Measurements from ENCODE around the gene MYNN. TPM values are rescaled to one million over a fixed set of nuclear protein-coding genes. Genes with fewer than 3 reads are reported as not detected.

Gene MYNN
- polyA plus RNA-seq, 1 donor, result 17.4 TPM

DNA sequence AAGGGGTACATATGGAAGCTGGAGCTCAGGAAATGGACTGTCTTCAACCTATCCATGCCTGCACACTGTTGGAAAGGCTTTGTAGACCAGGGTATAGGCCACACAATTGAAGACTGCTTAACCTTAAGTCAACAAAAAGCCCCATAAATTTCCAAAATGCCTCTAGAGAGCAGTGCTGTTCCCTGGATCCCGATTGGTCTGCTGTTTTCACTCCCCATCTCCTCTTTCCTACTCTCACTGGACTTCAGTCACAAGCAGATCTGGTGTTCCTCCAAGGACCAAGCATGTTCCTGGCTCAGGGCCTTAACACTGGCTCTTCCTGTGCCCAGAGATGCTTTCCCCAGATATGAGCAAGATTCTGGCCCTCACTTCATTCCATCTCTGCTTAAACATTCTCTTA is 62.3 kb downstream of the MYNN start:
- no peak for DNase-seq

DNA sequence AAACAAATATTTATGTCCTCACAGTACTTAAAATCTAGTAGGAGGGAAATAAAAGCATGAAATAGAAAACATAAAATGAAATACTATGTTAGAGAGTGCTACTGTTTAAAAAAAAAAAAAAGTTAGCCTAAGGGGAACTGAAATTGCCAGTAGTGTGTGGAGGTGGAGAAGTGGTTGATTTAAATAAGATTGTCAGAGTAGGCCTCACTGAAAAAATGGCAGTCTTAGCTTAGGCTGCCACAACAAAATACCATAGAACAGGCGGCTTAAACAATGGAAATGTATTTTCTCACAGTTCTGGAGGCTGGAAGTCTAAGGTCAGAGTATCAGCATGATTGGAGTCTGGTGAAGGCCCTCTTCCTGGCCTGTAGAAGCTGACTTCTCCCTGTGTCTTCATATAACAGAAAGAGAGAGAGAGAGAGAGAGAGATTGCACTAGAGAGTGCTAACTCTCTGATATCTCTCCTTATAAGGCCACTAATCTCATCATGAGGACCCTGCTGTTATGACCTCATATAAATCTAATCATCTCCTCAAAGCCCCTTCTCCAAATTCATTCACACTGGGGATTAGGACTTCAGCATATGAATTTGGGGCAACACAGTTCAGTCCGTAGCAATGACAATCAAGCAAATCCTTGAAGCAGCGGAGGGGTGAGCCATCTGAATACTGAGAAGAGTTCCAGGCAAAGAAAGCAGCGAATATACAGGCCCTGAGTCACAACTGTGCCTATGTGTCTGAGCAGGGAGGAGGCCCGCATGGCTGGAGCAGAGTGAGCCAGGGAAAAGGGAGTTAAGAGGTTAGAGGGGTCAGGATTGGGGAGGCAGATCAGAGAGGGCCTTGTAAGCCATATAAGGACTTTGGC is 63.1 kb downstream of the MYNN start:
- no peak for DNase-seq

DNA sequence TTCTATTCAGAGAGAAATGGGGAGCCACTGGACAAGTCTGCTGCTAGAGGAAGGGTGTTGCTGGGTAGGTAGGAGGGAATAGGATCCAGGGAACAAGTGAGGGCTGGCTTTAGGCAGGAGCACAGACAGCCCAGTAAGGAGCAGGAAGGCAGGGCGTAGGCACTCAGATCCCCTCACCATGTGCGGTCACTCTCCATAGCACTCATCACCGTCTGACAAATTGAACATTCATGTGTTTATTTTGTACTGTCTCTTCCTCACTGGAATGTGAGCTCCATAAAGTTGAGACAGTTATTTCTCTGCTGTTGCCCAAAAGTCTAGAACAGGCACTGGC is 63.7 kb downstream of the MYNN start:
- DNase-seq, result no peak

DNA sequence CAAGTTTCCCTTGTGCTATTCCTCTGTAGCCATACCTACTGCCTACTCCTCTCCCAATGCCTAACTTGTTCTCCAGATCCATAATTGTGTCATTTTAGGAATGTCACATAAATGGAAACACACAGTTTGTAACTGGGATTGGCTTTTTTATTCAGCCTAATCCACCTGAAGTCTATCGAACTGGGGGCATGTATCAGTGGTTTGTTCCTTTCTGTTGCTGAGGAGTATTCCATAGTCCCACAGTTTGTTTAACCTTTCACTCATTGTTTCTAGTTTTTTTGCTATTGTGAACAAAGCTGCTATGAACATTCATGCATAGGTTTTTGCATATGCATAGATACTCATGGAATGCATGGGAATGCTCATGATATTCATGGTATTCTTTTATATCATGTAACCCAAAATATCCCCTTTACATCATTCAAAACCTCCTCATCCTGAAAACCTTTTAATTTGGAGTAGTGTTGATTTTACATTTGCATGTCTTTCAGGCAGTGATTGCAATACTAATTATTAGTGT is 65.4 kb downstream of the MYNN start:
- DNase-seq, result no peak

Other genes starting within 250 kb of the MYNN start
- gene MECOM, start 109.7 kb upstream of the MYNN start, polyA plus RNA-seq (ENCODE audit: insufficient read length), result 12.2 TPM
- not detected for gene TERC, start 8.3 kb upstream of the MYNN start, polyA plus RNA-seq (ENCODE audit: insufficient read length)
- 2.1 TPM for gene ACTRT3, start 3.8 kb upstream of the MYNN start, polyA plus RNA-seq (ENCODE audit: insufficient read length)
- not detected for gene LRRIQ4, start 39.5 kb downstream of the MYNN start, polyA plus RNA-seq (ENCODE audit: insufficient read length)
- 3.3 TPM for gene LRRC34, start 39.5 kb downstream of the MYNN start, polyA plus RNA-seq (ENCODE audit: insufficient read length)
- gene LRRC31, start 96.5 kb downstream of the MYNN start, polyA plus RNA-seq (ENCODE audit: insufficient read length), result not detected
- gene SAMD7, start 138.2 kb downstream of the MYNN start, polyA plus RNA-seq (ENCODE audit: insufficient read length), result not detected
- 66.3 TPM for gene SEC62, start 193.4 kb downstream of the MYNN start, polyA plus RNA-seq (ENCODE audit: insufficient read length)